ENCODE data around the gene AGAP3. TPM values are rescaled to one million over a fixed set of nuclear protein-coding genes. Genes with fewer than 3 reads are reported as not detected.

The AGAP3 gene
- total RNA-seq, 1 donor from 2014 or later = 31.4 TPM

- DNase-seq = no peak
These were observed 37.0 kb downstream of the AGAP3 start for GRCh38 chr7:151123158-151123821.

- DNase-seq = peak; percentile 94
These were observed 37.7 kb downstream of the AGAP3 start for GRCh38 chr7:151123822-151124464.

- no peak for DNase-seq
These were observed 38.2 kb downstream of the AGAP3 start for GRCh38 chr7:151124481-151124880.

GRCh38 chr7:151124899-151125399 lies 38.7 kb downstream of the AGAP3 start:
- no peak for DNase-seq

GRCh38 chr7:151125470-151125845 lies 39.2 kb downstream of the AGAP3 start:
- DNase-seq = peak; percentile 85

- peak; percentile 65 for DNase-seq
These were observed 39.7 kb downstream of the AGAP3 start for GRCh38 chr7:151125846-151126481.

GRCh38 chr7:151126491-151127137 lies 40.3 kb downstream of the AGAP3 start:
- no peak for DNase-seq

GRCh38 chr7:151128144-151128543 lies 41.9 kb downstream of the AGAP3 start:
- no peak for DNase-seq

- DNase-seq = no peak
These were observed 42.4 kb downstream of the AGAP3 start for GRCh38 chr7:151128716-151129115.

- peak; percentile 57 for DNase-seq
These were observed 43.1 kb downstream of the AGAP3 start for GRCh38 chr7:151129117-151129959.

GRCh38 chr7:151129960-151130591 lies 43.8 kb downstream of the AGAP3 start:
- DNase-seq = no peak

- DNase-seq = no peak
These were observed 44.5 kb downstream of the AGAP3 start for GRCh38 chr7:151130741-151131157.

- DNase-seq = no peak
These were observed 44.9 kb downstream of the AGAP3 start for GRCh38 chr7:151131224-151131591.

GRCh38 chr7:151131592-151132293 lies 45.5 kb downstream of the AGAP3 start:
- DNase-seq = peak; percentile 96

- DNase-seq = no peak
These were observed 46.4 kb downstream of the AGAP3 start for GRCh38 chr7:151132461-151133205.

GRCh38 chr7:151133266-151133985 lies 47.2 kb downstream of the AGAP3 start:
- DNase-seq = no peak

GRCh38 chr7:151133986-151134742 lies 47.9 kb downstream of the AGAP3 start:
- no peak for DNase-seq

- DNase-seq = no peak
These were observed 48.7 kb downstream of the AGAP3 start for GRCh38 chr7:151134743-151135524.
